H9 (cell line): ENCODE results near the gene PRDM1. TPM values are rescaled to one million over a fixed set of nuclear protein-coding genes. Genes with fewer than 3 reads are reported as not detected.

ENCODE experiments used
- DNase-seq: peaks from one replicate; pipeline ENCODE4 v3.0.0-alpha.2; 2017
- H2AFZ ChIP-seq: one replicate; pipeline ENCODE4 v1.6.1; 2013; ENCODE audit warnings: mild to moderate bottlenecking, low read length, control low read depth, moderate library complexity
- H2AK5ac ChIP-seq: 2 replicates; pipeline ENCODE4 v1.6.1; 2013; ENCODE audit warnings: low read length, control low read depth, mixed read lengths; ENCODE audit not compliant: insufficient read length
- H2BK120ac ChIP-seq: one replicate; pipeline ENCODE4 v1.6.1; 2013; ENCODE audit warnings: low read depth, mild to moderate bottlenecking, low read length, control low read depth, inconsistent platforms; ENCODE audit not compliant: poor library complexity, severe bottlenecking
- H2BK12ac ChIP-seq: 2 replicates; pipeline ENCODE4 v1.6.1; 2013; ENCODE audit warnings: low read length, control low read depth, mixed read lengths, low read depth; ENCODE audit not compliant: insufficient read length
- H2BK15ac ChIP-seq: 2 replicates; pipeline ENCODE4 v1.6.1; 2013; ENCODE audit warnings: low read depth, low read length, control low read depth
- H2BK20ac ChIP-seq: one replicate; pipeline ENCODE4 v1.6.1; 2013; ENCODE audit warnings: low read depth, mild to moderate bottlenecking, low read length, control low read depth, inconsistent platforms; ENCODE audit not compliant: poor library complexity, severe bottlenecking
- H2BK5ac ChIP-seq: 2 replicates; pipeline ENCODE4 v1.6.1; 2013; ENCODE audit warnings: low read length, control low read depth, mixed read lengths; ENCODE audit not compliant: insufficient read length
- H3K14ac ChIP-seq: 2 replicates; pipeline ENCODE4 v1.6.1; 2013; ENCODE audit warnings: low read length, control low read depth; ENCODE audit not compliant: insufficient read depth
- H3K18ac ChIP-seq: 2 replicates; pipeline ENCODE4 v1.6.1; 2013; ENCODE audit warnings: low read depth, mild to moderate bottlenecking, mixed read lengths, low read length, control low read depth; ENCODE audit not compliant: insufficient read length
- H3K23ac ChIP-seq: 2 replicates; pipeline ENCODE4 v1.6.1; 2013; ENCODE audit warnings: low read length, control low read depth, mixed read lengths, low read depth; ENCODE audit not compliant: insufficient read length
- H3K23me2 ChIP-seq: 2 replicates; pipeline ENCODE4 v1.6.1; 2013; ENCODE audit warnings: low read depth, mild to moderate bottlenecking, mixed read lengths, low read length, control low read depth; ENCODE audit not compliant: insufficient read length, poor library complexity, severe bottlenecking
- H3K27ac ChIP-seq: 2 replicates; pipeline ENCODE4 v1.5.1; 2013; ENCODE audit warnings: low read length, control low read depth, mixed read lengths, low read depth; ENCODE audit not compliant: insufficient read length
- H3K27me3 ChIP-seq: 2 replicates; pipeline ENCODE4 v1.6.1; 2013; ENCODE audit warnings: low read length, control low read depth, inconsistent platforms; ENCODE audit not compliant: insufficient read depth
- H3K4ac ChIP-seq: 2 replicates; pipeline ENCODE4 v1.6.1; 2013; ENCODE audit warnings: low read depth, mild to moderate bottlenecking, control low read depth, inconsistent platforms, low read length, moderate library complexity
- H3K4me1 ChIP-seq: 2 replicates; pipeline ENCODE4 v1.6.1; 2013; ENCODE audit warnings: low read length, control low read depth, inconsistent platforms; ENCODE audit not compliant: insufficient read depth
- H3K4me2 ChIP-seq: 2 replicates; pipeline ENCODE4 v1.6.1; 2013; ENCODE audit warnings: low read length, control low read depth, mixed read lengths; ENCODE audit not compliant: insufficient read length, insufficient read depth
- H3K56ac ChIP-seq: 2 replicates; pipeline ENCODE4 v1.6.1; 2013; ENCODE audit warnings: low read depth, mild to moderate bottlenecking, mixed read lengths, low read length, control low read depth; ENCODE audit not compliant: insufficient read length
- H3K79me1 ChIP-seq: 2 replicates; pipeline ENCODE4 v1.6.1; 2013; ENCODE audit warnings: low read depth, mild to moderate bottlenecking, moderate library complexity, low read length, control low read depth, inconsistent platforms; ENCODE audit not compliant: insufficient read depth, poor library complexity, severe bottlenecking
- H3K79me2 ChIP-seq: 2 replicates; pipeline ENCODE4 v1.6.1; 2013; ENCODE audit warnings: low read length, control low read depth, inconsistent platforms; ENCODE audit not compliant: insufficient read depth
- H3K9ac ChIP-seq: 2 replicates; pipeline ENCODE4 v1.6.1; 2013; ENCODE audit warnings: low read length, control low read depth, mixed read lengths; ENCODE audit not compliant: insufficient read length; ENCODE audit errors: extremely low read depth
- H3K9me3 ChIP-seq: one replicate; pipeline ENCODE4 v1.6.1; 2013; ENCODE audit warnings: low read depth, low read length, inconsistent platforms; ENCODE audit not compliant: control insufficient read depth
- H3T11ph ChIP-seq: one replicate; pipeline ENCODE4 v1.6.1; 2013; ENCODE audit warnings: mild to moderate bottlenecking, low read length, control low read depth, inconsistent platforms
- H4K20me1 ChIP-seq: one replicate; pipeline ENCODE4 v1.6.1; 2013; ENCODE audit not compliant: control insufficient read depth, insufficient read length, insufficient read depth
- H4K5ac ChIP-seq: 2 replicates; pipeline ENCODE4 v1.6.1; 2013; ENCODE audit warnings: low read depth, mild to moderate bottlenecking, mixed read lengths, low read length, control low read depth; ENCODE audit not compliant: insufficient read length
- H4K8ac ChIP-seq: replicated peaks from 2 replicates; pipeline ENCODE4 v1.6.1; 2013; ENCODE audit warnings: low read length, control low read depth, mixed read lengths, low read depth; ENCODE audit not compliant: insufficient read length
- H4K91ac ChIP-seq: 2 replicates; pipeline ENCODE4 v1.6.1; 2013; ENCODE audit warnings: low read depth, mild to moderate bottlenecking, moderate library complexity, mixed read lengths, low read length, control low read depth; ENCODE audit not compliant: insufficient read length
- H3K27ac Mint-ChIP-seq, 3 experiments: 2 replicates in 2 of 3; 3 replicates in 1 of 3; pipeline ENCODE4 v1.8.0; 2020 to 2021; ENCODE audit warnings: mixed read lengths in 3 of 3, mild to moderate bottlenecking in 1 of 3, moderate library complexity in 1 of 3
- H3K27me3 Mint-ChIP-seq: 2 replicates; pipeline ENCODE4 v1.8.0; 2021; ENCODE audit warnings: low read depth, mild to moderate bottlenecking, moderate library complexity, mixed read lengths
- H3K36me3 Mint-ChIP-seq, 3 experiments: 2 replicates in 2 of 3; 3 replicates in 1 of 3; pipeline ENCODE4 v1.8.0; 2020 to 2021; ENCODE audit warnings: low read depth in 3 of 3, mixed read lengths in 3 of 3; ENCODE audit not compliant: insufficient read depth in 1 of 3
- H3K4me1 Mint-ChIP-seq, 2 experiments: 2 replicates each; pipeline ENCODE4 v1.8.0; 2020; ENCODE audit warnings: mixed read lengths in 2 of 2
- H3K4me3 Mint-ChIP-seq, 2 experiments: 2 replicates in 1 of 2; 3 replicates in 1 of 2; pipeline ENCODE4 v1.8.0; 2020 to 2021; ENCODE audit warnings: mild to moderate bottlenecking in 2 of 2, mixed read lengths in 2 of 2, moderate library complexity in 1 of 2
- H3K9me3 Mint-ChIP-seq, 2 experiments: 2 replicates in 1 of 2; 3 replicates in 1 of 2; pipeline ENCODE4 v1.8.0; 2020; ENCODE audit warnings: mild to moderate bottlenecking in 2 of 2, mixed read lengths in 2 of 2, moderate library complexity in 1 of 2
- WGBS: extraction: QIAGEN DNeasy Blood & Tissue Kit; methylation state at CpG from one replicate; pipeline ENCODE4 v1.1.7; 2013; ENCODE audit warnings: missing lambda C conversion rate, low lambda C conversion rate, mixed read lengths; ENCODE audit not compliant: insufficient read length; ENCODE audit errors: extremely low coverage; 5-methylcytosine and 5-hydroxymethylcytosine counted together
- total RNA-seq: library from RNA; stranded (reverse); gene quantifications from 2 replicates; pipeline ENCODE4 v1.2.1, GENCODE V29; 2021
- TF ChIP-seq, protein P1 (sequence below): fragments of 200-600 bp; sonication (generic); conservative IDR thresholded peaks from 3 replicates; pipeline ENCODE4 v1.8.0; 2021; ENCODE audit warnings: antibody characterized with exemption, mild to moderate bottlenecking

Gene PRDM1
- total RNA-seq, 1 experiment from 2014 or later: 2.9 TPM

DNA sequence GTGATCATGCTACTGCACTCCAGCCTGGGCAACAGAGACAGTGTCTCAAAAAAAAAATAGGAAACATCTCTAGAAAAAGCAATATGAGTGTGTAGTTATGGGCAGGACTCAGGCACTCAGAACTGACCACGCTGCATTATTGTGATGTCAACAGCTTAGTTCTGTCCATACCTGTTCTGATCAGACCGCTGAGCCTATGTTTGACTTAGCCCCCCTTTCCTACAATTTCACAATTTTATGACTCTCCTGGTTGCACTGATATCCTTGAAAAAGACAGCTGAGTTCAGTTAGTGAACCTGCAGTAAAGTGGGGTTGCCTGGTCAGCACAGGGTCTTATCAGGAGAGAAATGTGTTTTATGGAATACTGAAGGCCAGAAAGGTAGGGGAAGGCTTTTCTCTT lies 37.8 kb upstream of the PRDM1 start:
- H4K8ac ChIP-seq: no peak overlapping the region
- TF ChIP-seq, protein P1, sequence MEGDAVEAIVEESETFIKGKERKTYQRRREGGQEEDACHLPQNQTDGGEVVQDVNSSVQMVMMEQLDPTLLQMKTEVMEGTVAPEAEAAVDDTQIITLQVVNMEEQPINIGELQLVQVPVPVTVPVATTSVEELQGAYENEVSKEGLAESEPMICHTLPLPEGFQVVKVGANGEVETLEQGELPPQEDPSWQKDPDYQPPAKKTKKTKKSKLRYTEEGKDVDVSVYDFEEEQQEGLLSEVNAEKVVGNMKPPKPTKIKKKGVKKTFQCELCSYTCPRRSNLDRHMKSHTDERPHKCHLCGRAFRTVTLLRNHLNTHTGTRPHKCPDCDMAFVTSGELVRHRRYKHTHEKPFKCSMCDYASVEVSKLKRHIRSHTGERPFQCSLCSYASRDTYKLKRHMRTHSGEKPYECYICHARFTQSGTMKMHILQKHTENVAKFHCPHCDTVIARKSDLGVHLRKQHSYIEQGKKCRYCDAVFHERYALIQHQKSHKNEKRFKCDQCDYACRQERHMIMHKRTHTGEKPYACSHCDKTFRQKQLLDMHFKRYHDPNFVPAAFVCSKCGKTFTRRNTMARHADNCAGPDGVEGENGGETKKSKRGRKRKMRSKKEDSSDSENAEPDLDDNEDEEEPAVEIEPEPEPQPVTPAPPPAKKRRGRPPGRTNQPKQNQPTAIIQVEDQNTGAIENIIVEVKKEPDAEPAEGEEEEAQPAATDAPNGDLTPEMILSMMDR: no peak
- no peaks in the 10 kb centered on the region for H3K23me2 ChIP-seq
- H3K27ac ChIP-seq: no peak overlapping the region
- no peak overlapping the region for H3K4me2 ChIP-seq
- peaks cover 27% of the 10 kb centered on the region for H3K27me3 Mint-ChIP-seq
- H2BK120ac ChIP-seq: no peak overlapping the region
- H3K9me3 ChIP-seq: no peaks in the 10 kb centered on the region
- H3K27ac Mint-ChIP-seq: no peak overlapping the region
- H3T11ph ChIP-seq: no peak overlapping the region
- no peak overlapping the region for H2BK12ac ChIP-seq
- H4K5ac ChIP-seq: no peak overlapping the region
- no peak for DNase-seq
- no peak overlapping the region for H3K18ac ChIP-seq
- H2BK15ac ChIP-seq: no peak overlapping the region
- H3K4me1 ChIP-seq: peaks cover 2% of the 10 kb centered on the region; the same call in 1 of the 2 replicates
- peaks cover 24 to 30% of the 10 kb centered on the region in 2 experiments for H3K4me1 Mint-ChIP-seq
- no peaks in the 10 kb centered on the region for H3K9me3 Mint-ChIP-seq
- H3K14ac ChIP-seq: no peak overlapping the region
- H2AFZ ChIP-seq: no peak overlapping the region
- H3K4ac ChIP-seq: no peak overlapping the region
- no peak overlapping the region for H4K91ac ChIP-seq
- H3K27me3 ChIP-seq: no peaks in the 10 kb centered on the region; the same call in 1 of the 2 replicates
- H3K4me3 Mint-ChIP-seq: no peak overlapping the region
- no peak overlapping the region for H3K23ac ChIP-seq
- no CpG with 5 or more reads among the region's 2 CpGs for WGBS
- no peaks in the 10 kb centered on the region for H3K79me1 ChIP-seq
- H2BK5ac ChIP-seq: no peak overlapping the region
- H2BK20ac ChIP-seq: no peak overlapping the region
- H3K36me3 Mint-ChIP-seq: no peaks in the 10 kb centered on the region
- no peaks in the 10 kb centered on the region for H4K20me1 ChIP-seq
- no peak overlapping the region for H3K9ac ChIP-seq
- H3K79me2 ChIP-seq: no peaks in the 10 kb centered on the region
- H3K56ac ChIP-seq: no peak overlapping the region
- no peak overlapping the region for H2AK5ac ChIP-seq
